Smooth muscle cell (in vitro differentiated cells): ENCODE measurements around the gene COLEC11. TPM values are rescaled to one million over a fixed set of nuclear protein-coding genes. Genes with fewer than 3 reads are reported as not detected.

Source experiments
- DNase-seq: peaks from one replicate; lab custom pipeline; 2025; ENCODE audit not compliant: unreplicated experiment; lab: John Stamatoyannopoulos, UW
- H2AFZ ChIP-seq: fragments of 200-600 bp; sonication (generic); 2 replicates; pipeline ENCODE4 v1.6.0; 2016; ENCODE audit warnings: antibody characterized with exemption, low read depth, mild to moderate bottlenecking
- H3F3A ChIP-seq: fragments of 200-600 bp; sonication (generic); 2 replicates; pipeline ENCODE4 v1.6.0; 2017; ENCODE audit warnings: antibody characterized with exemption, low read depth
- H3K27ac ChIP-seq: fragments of 200-600 bp; sonication (generic); 2 replicates; pipeline ENCODE4 v1.5.1; 2016; ENCODE audit warnings: low read depth, mild to moderate bottlenecking
- H3K27me3 ChIP-seq: fragments of 200-600 bp; sonication (generic); 2 replicates; pipeline ENCODE4 v1.6.1; 2016; ENCODE audit warnings: low read depth, mild to moderate bottlenecking
- H3K36me3 ChIP-seq: fragments of 200-600 bp; sonication (generic); 2 replicates; pipeline ENCODE4 v1.5.1; 2016; ENCODE audit warnings: low read depth
- H3K4me1 ChIP-seq: fragments of 200-600 bp; sonication (generic); 2 replicates; pipeline ENCODE4 v1.5.1; 2016; ENCODE audit warnings: low read depth
- H3K4me2 ChIP-seq: fragments of 200-600 bp; sonication (generic); 2 replicates; pipeline ENCODE4 v1.6.0; 2016; ENCODE audit warnings: mild to moderate bottlenecking
- H3K4me3 ChIP-seq: fragments of 200-600 bp; sonication (generic); 2 replicates; pipeline ENCODE4 v1.5.1; 2016; ENCODE audit warnings: mild to moderate bottlenecking
- H3K79me2 ChIP-seq: fragments of 200-600 bp; sonication (generic); 2 replicates; pipeline ENCODE4 v1.6.0; 2016; ENCODE audit warnings: low read depth, mild to moderate bottlenecking
- H3K9ac ChIP-seq: fragments of 200-600 bp; sonication (generic); 2 replicates; pipeline ENCODE4 v1.6.0; 2016; ENCODE audit warnings: low read depth
- H3K9me3 ChIP-seq: fragments of 200-600 bp; sonication (generic); replicated peaks from 2 replicates; pipeline ENCODE4 v1.5.1; 2016; ENCODE audit warnings: low read depth
- H4K20me1 ChIP-seq: fragments of 200-600 bp; sonication (generic); 2 replicates; pipeline ENCODE4 v1.6.0; 2016; ENCODE audit warnings: low read depth
- WGBS: methylation state at CpG from one replicate; pipeline ENCODE4 v1.1.7; 2016; ENCODE audit warnings: low lambda C conversion rate; 5-methylcytosine and 5-hydroxymethylcytosine counted together
- polyA plus RNA-seq: library from polyadenylated mRNA; unstranded; fragments of >200 nt; fragmentation: Nextera tagmentation; extraction: Ambion mirVana; gene quantifications from 2 replicates; pipeline ENCODE4 v1.2.1, GENCODE V29; 2016
- total RNA-seq: library from RNA; depleted of rRNA; stranded (reverse); fragments of >200 nt; gene quantifications from 2 replicates; pipeline ENCODE4 v1.2.3, GENCODE V29; 2014
- TF ChIP-seq, protein P1 (sequence below): fragments of 200-600 bp; sonication (generic); IDR thresholded peaks from 2 replicates; pipeline ENCODE4 v1.5.1; 2017; ENCODE audit warnings: borderline replicate concordance, mild to moderate bottlenecking, antibody characterized with exemption; ENCODE audit not compliant: insufficient read depth, poor library complexity, severe bottlenecking

COLEC11 gene
- total and polyA plus RNA-seq, 2 experiments from 2014 or later = 18.1 to 30.8 TPM

DNA sequence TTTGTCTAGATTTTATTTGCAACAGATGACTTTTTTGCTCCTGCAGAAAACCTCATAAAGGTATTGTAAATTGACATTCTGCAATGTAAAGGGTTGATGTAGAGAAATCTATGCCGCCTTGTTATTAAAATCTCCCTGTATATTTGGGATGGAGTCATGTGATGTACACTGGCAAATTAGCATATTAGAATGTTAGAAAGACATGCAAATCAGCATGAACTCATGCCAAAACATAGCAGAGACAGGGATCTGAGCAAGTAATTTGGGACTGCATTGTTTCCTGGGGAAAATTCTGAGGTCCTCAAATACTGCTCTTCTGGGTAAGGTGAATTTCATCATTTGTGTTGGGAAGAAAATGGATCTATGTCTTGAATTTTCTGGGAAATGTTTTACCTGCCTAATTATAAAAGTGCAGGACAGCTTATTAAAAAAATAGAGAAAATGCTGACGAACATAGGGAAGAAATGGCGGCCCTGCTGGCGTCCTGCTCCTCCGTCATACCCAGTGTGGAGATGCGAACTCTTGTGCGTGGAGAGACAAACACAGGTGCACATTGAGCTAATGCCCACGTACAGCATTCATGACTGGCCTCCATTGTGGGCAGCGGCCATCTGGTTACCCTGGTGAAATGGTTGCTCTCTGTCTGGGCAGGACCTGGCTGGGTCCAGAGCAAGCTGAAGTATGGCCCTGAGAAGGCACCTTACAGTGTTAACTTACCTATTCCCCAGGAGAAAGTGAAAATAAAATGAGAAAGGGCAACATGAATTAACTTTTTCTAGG lies 79.3 kb downstream of the COLEC11 start:
- Histone ChIP-seq H3K4me3 (no peak overlapping the region), H3K9me3 (no peaks in the 10 kb centered on the region), H2AFZ (no peak overlapping the region), H3K79me2 (no peaks in the 10 kb centered on the region), H3K4me1 (no peaks in the 10 kb centered on the region), H3K27ac (no peak overlapping the region), H3F3A (no peaks in the 10 kb centered on the region), H4K20me1 (no peaks in the 10 kb centered on the region), H3K9ac (no peak overlapping the region), H3K27me3 (no peaks in the 10 kb centered on the region), H3K36me3 (no peaks in the 10 kb centered on the region), H3K4me2 (no peak overlapping the region)
- TF ChIP-seq, protein P1, sequence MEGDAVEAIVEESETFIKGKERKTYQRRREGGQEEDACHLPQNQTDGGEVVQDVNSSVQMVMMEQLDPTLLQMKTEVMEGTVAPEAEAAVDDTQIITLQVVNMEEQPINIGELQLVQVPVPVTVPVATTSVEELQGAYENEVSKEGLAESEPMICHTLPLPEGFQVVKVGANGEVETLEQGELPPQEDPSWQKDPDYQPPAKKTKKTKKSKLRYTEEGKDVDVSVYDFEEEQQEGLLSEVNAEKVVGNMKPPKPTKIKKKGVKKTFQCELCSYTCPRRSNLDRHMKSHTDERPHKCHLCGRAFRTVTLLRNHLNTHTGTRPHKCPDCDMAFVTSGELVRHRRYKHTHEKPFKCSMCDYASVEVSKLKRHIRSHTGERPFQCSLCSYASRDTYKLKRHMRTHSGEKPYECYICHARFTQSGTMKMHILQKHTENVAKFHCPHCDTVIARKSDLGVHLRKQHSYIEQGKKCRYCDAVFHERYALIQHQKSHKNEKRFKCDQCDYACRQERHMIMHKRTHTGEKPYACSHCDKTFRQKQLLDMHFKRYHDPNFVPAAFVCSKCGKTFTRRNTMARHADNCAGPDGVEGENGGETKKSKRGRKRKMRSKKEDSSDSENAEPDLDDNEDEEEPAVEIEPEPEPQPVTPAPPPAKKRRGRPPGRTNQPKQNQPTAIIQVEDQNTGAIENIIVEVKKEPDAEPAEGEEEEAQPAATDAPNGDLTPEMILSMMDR = no peak
- no peak for DNase-seq
- WGBS = 87% methylated on average over 9 of the region's 9 CpGs

DNA sequence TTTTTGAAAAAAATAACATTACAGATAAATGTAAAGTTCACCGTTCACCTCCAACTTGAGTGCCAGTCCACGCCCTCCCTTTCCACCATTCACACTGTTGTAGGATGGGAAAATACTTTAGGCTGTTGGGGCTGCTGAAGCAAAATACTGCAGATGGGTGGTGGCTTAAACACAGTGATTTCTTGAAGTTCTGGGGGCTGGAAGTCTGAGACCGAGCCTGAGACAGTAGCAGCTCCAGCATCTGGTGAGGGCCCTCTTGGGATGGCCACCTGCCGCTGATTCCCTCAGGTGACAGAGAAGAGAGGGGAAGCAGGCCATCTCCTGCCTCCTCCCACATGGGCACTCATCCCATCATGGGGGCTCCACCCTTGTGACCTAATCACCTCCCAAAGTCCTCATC lies 80.8 kb downstream of the COLEC11 start:
- DNase-seq = no peak
- H3F3A ChIP-seq = no peaks in the 10 kb centered on the region
- H3K4me2 ChIP-seq = no peak overlapping the region
- H3K79me2 ChIP-seq = no peaks in the 10 kb centered on the region
- no peaks in the 10 kb centered on the region for H3K4me1 ChIP-seq
- no peak overlapping the region for H3K9ac ChIP-seq
- no peak overlapping the region for H3K27ac ChIP-seq
- H3K36me3 ChIP-seq = no peaks in the 10 kb centered on the region
- no peak overlapping the region for H3K4me3 ChIP-seq
- WGBS = 92% methylated on average over 4 of the region's 4 CpGs
- no peaks in the 10 kb centered on the region for H4K20me1 ChIP-seq
- H2AFZ ChIP-seq = no peak overlapping the region
- TF ChIP-seq, protein P1 = no peak
- H3K9me3 ChIP-seq = no peaks in the 10 kb centered on the region
- H3K27me3 ChIP-seq = no peaks in the 10 kb centered on the region

DNA sequence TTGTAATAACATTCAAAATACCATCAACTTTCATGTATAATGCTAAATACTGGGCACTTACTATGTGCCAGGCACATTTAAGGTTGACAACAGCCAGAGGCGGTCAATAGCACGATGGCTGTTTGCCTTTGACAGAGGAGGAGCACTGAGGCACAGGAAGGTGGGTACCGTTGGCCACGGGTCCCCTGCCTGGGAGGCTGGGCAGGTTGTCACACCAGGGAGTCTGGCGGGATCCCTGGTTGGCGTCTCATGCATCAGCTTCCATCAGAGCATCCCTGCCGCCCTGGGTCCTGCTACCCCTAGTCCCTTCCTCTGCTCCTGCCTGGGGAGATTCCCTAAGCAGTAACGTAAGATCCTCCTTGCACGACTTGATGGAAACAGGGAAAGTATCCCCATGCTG lies 82.5 kb downstream of the COLEC11 start:
- no peak overlapping the region for H2AFZ ChIP-seq
- no peak overlapping the region for H3K9ac ChIP-seq
- no peaks in the 10 kb centered on the region for H4K20me1 ChIP-seq
- DNase-seq = no peak
- H3K4me1 ChIP-seq = no peaks in the 10 kb centered on the region
- H3F3A ChIP-seq = no peaks in the 10 kb centered on the region
- no peak overlapping the region for H3K27ac ChIP-seq
- no peaks in the 10 kb centered on the region for H3K79me2 ChIP-seq
- H3K36me3 ChIP-seq = no peaks in the 10 kb centered on the region
- H3K4me3 ChIP-seq = no peak overlapping the region
- TF ChIP-seq, protein P1 = no peak
- no peaks in the 10 kb centered on the region for H3K9me3 ChIP-seq
- 87% methylated on average over 9 of the region's 9 CpGs for WGBS
- no peaks in the 10 kb centered on the region for H3K27me3 ChIP-seq
- H3K4me2 ChIP-seq = no peak overlapping the region

DNA sequence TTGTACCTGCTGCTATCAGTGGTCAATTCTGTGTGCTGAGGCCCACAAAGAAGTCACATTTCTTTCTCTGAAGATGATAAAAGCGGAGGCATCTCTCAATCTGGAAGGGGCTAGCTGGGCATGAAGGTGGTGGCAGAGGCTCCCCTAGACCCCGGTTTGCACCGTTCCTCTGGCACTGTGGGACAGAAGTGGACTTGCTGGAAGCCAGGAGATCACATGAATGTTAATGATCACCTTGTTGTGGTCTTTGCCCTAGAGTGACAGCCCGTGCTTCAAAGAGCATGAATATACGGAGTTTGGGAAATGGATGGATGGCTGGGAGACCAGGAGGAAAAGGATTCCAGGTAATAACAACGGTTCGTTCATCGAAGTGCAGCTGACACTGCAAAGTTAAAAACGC lies 83.3 kb downstream of the COLEC11 start:
- TF ChIP-seq, protein P1 = no peak

More for the DNA sequence above, 83.3 kb downstream of the COLEC11 start:
- Histone ChIP-seq H3K4me2 (no peak overlapping the region), H2AFZ (no peak overlapping the region), H3K36me3 (no peaks in the 10 kb centered on the region), H3K4me1 (no peaks in the 10 kb centered on the region), H3K79me2 (no peaks in the 10 kb centered on the region), H3K9ac (no peak overlapping the region), H3K4me3 (no peak overlapping the region), H4K20me1 (no peaks in the 10 kb centered on the region), H3K27ac (no peak overlapping the region), H3F3A (no peaks in the 10 kb centered on the region), H3K9me3 (no peaks in the 10 kb centered on the region), H3K27me3 (no peaks in the 10 kb centered on the region)
- WGBS = 94% methylated on average over 9 of the region's 9 CpGs
- no peak for DNase-seq
